ENCODE measurements around the gene ISLR.

Gene ISLR

DNA sequence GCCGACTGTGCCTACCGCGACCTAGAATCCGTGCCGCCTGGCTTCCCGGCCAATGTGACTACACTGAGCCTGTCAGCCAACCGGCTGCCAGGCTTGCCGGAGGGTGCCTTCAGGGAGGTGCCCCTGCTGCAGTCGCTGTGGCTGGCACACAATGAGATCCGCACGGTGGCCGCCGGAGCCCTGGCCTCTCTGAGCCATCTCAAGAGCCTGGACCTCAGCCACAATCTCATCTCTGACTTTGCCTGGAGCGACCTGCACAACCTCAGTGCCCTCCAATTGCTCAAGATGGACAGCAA lies 1.4 kb downstream of the ISLR start:
- no peak for TF ChIP-seq TAF1 (IDR thresholded peaks at IDR 0.05; ENCODE audit: borderline replicate concordance, insufficient read depth, low read length)
- TF ChIP-seq POLR2AphosphoS5 (IDR thresholded peaks at IDR 0.05; ENCODE audit: low read depth, low read length), result no peak
- TF ChIP-seq SIN3A (IDR thresholded peaks at IDR 0.05; ENCODE audit: borderline replicate concordance, insufficient read depth, low read length), result no peak
- TF ChIP-seq FOXP2 (optimal IDR thresholded peaks at IDR 0.05; ENCODE audit: borderline replicate concordance, extremely low read depth, extremely low read length, insufficient read depth), result no peak
- TF ChIP-seq, protein P1, sequence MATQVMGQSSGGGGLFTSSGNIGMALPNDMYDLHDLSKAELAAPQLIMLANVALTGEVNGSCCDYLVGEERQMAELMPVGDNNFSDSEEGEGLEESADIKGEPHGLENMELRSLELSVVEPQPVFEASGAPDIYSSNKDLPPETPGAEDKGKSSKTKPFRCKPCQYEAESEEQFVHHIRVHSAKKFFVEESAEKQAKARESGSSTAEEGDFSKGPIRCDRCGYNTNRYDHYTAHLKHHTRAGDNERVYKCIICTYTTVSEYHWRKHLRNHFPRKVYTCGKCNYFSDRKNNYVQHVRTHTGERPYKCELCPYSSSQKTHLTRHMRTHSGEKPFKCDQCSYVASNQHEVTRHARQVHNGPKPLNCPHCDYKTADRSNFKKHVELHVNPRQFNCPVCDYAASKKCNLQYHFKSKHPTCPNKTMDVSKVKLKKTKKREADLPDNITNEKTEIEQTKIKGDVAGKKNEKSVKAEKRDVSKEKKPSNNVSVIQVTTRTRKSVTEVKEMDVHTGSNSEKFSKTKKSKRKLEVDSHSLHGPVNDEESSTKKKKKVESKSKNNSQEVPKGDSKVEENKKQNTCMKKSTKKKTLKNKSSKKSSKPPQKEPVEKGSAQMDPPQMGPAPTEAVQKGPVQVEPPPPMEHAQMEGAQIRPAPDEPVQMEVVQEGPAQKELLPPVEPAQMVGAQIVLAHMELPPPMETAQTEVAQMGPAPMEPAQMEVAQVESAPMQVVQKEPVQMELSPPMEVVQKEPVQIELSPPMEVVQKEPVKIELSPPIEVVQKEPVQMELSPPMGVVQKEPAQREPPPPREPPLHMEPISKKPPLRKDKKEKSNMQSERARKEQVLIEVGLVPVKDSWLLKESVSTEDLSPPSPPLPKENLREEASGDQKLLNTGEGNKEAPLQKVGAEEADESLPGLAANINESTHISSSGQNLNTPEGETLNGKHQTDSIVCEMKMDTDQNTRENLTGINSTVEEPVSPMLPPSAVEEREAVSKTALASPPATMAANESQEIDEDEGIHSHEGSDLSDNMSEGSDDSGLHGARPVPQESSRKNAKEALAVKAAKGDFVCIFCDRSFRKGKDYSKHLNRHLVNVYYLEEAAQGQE (IDR thresholded peaks at IDR 0.05; ENCODE audit: insufficient read depth in 1 of 2, low read depth in 2 of 2, low read length in 2 of 2), result no peak

DNA sequence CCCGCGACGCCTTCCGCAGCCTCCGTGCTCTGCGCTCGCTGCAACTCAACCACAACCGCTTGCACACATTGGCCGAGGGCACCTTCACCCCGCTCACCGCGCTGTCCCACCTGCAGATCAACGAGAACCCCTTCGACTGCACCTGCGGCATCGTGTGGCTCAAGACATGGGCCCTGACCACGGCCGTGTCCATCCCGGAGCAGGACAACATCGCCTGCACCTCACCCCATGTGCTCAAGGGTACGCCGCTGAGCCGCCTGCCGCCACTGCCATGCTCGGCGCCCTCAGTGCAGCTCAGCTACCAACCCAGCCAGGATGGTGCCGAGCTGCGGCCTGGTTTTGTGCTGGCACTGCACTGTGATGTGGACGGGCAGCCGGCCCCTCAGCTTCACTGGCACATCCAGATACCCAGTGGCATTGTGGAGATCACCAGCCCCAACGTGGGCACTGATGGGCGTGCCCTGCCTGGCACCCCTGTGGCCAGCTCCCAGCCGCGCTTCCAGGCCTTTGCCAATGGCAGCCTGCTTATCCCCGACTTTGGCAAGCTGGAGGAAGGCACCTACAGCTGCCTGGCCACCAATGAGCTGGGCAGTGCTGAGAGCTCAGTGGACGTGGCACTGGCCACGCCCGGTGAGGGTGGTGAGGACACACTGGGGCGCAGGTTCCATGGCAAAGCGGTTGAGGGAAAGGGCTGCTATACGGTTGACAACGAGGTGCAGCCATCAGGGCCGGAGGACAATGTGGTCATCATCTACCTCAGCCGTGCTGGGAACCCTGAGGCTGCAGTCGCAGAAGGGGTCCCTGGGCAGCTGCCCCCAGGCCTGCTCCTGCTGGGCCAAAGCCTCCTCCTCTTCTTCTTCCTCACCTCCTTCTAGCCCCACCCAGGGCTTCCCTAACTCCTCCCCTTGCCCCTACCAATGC lies 2.0 kb downstream of the ISLR start:
- no peak for TF ChIP-seq POLR2AphosphoS5 (IDR thresholded peaks at IDR 0.05; ENCODE audit: low read depth, low read length)
- no peak for TF ChIP-seq FOXP2 (optimal IDR thresholded peaks at IDR 0.05; ENCODE audit: borderline replicate concordance, extremely low read depth, extremely low read length, insufficient read depth)
- no peak for TF ChIP-seq TAF1 (IDR thresholded peaks at IDR 0.05; ENCODE audit: borderline replicate concordance, insufficient read depth, low read length)
- TF ChIP-seq SIN3A (IDR thresholded peaks at IDR 0.05; ENCODE audit: borderline replicate concordance, insufficient read depth, low read length), result no peak
- TF ChIP-seq, protein P1 (IDR thresholded peaks at IDR 0.05; ENCODE audit: insufficient read depth in 1 of 2, low read depth in 2 of 2, low read length in 2 of 2), result no peak

DNA sequence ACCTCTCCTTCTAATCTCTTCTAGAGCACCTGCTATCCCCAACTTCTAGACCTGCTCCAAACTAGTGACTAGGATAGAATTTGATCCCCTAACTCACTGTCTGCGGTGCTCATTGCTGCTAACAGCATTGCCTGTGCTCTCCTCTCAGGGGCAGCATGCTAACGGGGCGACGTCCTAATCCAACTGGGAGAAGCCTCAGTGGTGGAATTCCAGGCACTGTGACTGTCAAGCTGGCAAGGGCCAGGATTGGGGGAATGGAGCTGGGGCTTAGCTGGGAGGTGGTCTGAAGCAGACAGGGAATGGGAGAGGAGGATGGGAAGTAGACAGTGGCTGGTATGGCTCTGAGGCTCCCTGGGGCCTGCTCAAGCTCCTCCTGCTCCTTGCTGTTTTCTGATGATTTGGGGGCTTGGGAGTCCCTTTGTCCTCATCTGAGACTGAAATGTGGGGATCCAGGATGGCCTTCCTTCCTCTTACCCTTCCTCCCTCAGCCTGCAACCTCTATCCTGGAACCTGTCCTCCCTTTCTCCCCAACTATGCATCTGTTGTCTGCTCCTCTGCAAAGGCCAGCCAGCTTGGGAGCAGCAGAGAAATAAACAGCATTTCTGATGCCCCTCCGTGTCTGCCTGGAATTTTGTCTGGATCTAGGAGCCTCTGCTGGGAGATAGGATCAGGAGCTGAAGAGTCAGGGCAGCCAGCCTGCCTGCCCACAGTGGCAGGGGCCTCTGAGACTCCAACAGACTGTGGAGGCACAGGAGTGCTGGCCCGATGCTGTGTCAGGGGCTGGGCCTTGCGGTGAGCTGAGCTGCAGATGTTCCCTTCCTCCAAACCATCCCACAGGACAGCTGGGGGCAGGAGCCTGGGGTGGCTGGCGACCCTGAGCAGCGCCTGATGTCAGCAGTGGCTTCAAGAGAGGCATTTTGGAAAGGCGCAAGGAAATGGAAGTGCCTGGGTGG lies 3.0 kb downstream of the ISLR start:
- no peak for TF ChIP-seq TAF1 (IDR thresholded peaks at IDR 0.05; ENCODE audit: borderline replicate concordance, insufficient read depth, low read length)
- no peak for TF ChIP-seq SIN3A (IDR thresholded peaks at IDR 0.05; ENCODE audit: borderline replicate concordance, insufficient read depth, low read length)
- TF ChIP-seq POLR2AphosphoS5 (IDR thresholded peaks at IDR 0.05; ENCODE audit: low read depth, low read length), result no peak
- TF ChIP-seq, protein P1 (IDR thresholded peaks at IDR 0.05; ENCODE audit: insufficient read depth in 1 of 2, low read depth in 2 of 2, low read length in 2 of 2), result no peak
- no peak for TF ChIP-seq FOXP2 (optimal IDR thresholded peaks at IDR 0.05; ENCODE audit: borderline replicate concordance, extremely low read depth, extremely low read length, insufficient read depth)

DNA sequence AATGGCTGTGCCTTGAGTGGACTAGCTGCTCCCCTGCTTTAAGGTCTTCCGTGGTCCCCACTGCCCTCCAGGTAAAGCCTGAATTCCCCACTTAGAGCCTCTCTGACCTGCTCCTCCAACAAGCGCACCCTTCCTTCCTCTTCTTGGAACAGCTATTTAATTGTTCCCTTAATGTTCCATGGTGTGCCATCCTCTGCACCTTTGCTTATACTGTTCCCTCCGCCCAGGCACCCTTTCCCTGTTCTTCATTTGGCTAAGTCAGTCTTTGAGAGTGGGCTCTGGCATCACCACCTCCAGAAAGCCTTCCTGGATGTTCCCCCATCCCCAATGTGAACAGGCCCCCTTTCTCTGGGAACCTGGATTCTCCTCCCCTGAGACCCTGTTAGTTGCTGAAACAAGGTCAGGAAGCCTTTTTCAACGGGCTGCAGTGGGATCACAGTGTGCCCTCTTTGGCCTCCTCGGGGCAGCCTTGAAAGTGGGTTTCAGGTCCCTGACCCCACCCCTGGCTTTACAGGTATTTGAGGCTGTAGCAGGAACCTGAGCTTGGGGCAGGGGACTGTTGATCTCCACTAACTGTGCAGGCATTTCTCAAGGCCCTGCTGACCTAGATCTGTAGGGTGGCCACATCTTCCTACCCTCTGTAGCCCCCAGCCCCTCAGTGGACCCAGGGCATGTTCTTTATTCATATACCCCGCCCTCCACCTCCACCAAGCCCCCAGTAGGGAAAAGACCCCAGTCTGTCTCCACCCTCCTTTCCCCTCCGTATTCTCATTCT lies 5.0 kb downstream of the ISLR start:
- TF ChIP-seq POLR2AphosphoS5 (IDR thresholded peaks at IDR 0.05; ENCODE audit: low read depth, low read length), result no peak
- TF ChIP-seq SIN3A (IDR thresholded peaks at IDR 0.05; ENCODE audit: borderline replicate concordance, insufficient read depth, low read length), result no peak
- TF ChIP-seq FOXP2 (optimal IDR thresholded peaks at IDR 0.05; ENCODE audit: borderline replicate concordance, extremely low read depth, extremely low read length, insufficient read depth), result no peak
- TF ChIP-seq, protein P1 (IDR thresholded peaks at IDR 0.05; ENCODE audit: insufficient read depth in 1 of 2, low read depth in 2 of 2, low read length in 2 of 2), result no peak
- no peak for TF ChIP-seq TAF1 (IDR thresholded peaks at IDR 0.05; ENCODE audit: borderline replicate concordance, insufficient read depth, low read length)
